ENCODE data around the gene KRT14. TPM values are rescaled to one million over a fixed set of nuclear protein-coding genes. Genes with fewer than 3 reads are reported as not detected.
"Not testable (repeated sequence)": the region's sequence is repeated elsewhere in the genome, so short reads cannot be mapped to it uniquely, and the experiment has no call there.

KRT14 gene
- total RNA-seq, 1 donor from 2014 or later = not detected

DNA sequence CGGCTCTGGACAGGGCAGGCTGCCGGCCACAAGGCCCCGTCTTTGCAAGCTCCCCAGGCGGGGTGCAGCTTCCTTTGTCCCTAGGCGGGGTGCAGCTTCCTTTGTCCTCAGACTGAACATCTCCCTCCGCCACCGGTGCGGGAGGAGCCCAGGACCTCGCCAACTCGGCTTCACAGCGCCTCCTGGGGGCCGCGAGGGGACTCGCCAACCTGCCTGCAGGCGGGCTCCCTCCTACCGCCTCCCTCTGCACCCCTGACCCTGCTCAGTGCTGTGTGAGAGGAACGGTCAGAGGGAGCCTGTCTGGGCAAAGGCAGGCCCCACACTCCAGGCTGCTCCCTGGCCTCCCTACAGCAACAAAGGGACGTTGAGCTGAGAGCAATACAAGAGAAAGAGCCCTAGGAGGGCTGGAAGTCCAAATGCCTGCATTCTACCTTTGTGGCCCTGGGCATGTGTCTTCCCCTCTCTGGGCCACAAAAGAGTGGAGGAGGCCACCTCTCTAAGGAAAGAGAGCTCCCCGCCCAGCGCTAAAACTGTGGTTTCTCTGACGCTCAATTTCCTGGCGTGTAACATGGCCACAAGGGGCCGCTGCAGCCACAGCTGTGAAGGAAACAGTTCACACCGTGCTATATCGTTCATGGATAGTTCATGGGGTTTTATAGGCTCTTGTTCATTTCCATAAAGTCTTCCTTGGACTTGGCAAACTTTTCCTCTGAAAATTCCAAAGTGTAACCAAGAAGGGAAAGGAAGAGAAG, 37.7 kb downstream of the KRT14 start:
- intact Hi-C loops (cut with micrococcal nuclease) = loop anchor here (1.0 to 5.0 kb wide), 4 partner anchors 99 to 747 kb away; no protein-coding TSS in a partner anchor

DNA sequence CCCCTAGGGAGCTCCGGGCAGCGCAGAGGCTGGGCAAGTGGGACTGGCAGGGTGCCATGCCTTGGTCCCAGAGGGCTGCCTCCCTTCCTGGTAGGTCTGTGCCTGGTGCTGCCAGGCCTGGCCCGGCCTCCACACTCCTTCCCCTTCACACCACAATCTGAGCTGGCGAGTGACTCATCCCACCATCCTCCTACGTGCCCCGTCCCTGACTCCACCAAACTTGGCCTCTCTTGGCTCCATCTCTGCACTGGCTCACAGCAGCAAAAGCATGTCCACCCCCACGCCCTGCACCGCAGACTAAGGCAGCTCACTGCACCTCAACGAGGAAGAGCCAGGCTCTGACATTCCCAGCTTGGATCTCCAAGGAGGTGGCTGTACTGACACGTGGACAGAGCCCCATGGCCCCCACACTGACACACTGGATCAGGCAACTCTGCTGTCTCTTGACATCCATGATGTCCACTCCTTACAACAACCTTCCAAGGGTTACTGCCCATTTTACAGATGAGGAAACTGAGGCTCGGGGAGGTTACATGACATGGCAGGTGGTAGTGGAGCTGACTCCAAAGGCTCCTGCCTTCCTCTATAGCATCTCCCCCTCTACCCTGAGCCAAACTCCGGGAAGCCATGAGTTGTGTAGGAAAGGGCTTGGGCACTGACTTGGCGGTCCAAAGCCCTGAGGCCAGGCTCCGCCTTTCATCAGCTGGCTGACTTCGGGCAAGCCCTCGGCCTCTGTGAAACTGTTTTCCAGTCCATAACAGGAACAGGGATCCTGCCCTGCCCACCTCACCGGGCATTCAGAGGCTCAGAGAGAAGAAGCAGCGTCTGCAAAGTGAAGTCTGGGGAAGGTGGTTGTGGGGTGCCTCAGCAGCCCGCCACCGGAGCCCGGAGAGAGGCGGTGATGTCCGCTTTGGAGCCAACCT, 38.5 kb downstream of the KRT14 start:
- intact Hi-C loops (cut with micrococcal nuclease) = loop anchor here (5.0 kb wide), 2 partner anchors 641 to 746 kb away; no protein-coding TSS in a partner anchor

DNA sequence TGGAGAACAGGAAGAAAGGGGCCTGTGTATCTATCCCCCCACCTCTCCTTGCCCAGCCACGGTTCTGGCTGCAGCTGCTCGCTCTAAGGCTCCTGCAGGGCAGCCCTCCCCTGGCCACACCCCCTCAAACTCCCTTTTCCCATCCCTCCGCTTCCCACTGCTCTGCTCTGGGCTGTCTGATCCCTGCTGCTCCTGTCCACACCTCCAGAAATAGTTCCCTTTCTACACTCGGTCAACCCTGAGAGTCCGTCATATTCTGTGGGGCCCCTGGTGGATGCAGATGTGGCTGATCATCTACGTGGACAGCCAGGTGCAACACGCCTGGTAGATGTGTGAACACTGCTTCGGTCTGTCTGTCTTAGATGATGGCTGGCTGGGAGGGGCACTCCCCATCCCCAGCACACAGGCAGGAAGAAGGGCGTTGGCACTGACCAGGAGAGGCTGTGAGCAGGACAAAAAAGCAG, 39.3 kb downstream of the KRT14 start:
- intact Hi-C loops (cut with micrococcal nuclease) = loop anchor here (5.0 kb wide), 2 partner anchors 640 to 745 kb away; no protein-coding TSS in a partner anchor

DNA sequence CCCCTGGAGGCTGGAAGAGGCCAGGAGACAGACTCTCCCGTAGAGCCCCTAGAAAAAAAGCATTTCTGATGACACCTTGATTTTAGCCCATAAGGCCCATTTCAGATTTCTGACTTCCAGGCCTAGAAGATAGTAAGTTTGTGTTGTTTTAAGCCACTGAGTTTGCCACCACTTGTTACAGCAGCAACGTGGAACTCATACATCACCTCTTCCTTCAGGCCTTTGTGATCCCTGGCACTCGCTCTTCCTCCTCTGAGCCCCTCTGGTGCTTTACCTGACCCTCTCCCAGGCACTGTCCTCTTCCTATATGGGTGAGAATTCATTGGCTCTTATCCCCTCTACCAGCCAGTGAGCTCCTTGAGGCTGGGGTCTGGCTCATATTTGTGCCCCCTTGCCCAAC, 39.9 kb downstream of the KRT14 start:
- intact Hi-C loops (cut with micrococcal nuclease) = loop anchor here (5.0 kb wide), 2 partner anchors 640 to 745 kb away; no protein-coding TSS in a partner anchor

DNA sequence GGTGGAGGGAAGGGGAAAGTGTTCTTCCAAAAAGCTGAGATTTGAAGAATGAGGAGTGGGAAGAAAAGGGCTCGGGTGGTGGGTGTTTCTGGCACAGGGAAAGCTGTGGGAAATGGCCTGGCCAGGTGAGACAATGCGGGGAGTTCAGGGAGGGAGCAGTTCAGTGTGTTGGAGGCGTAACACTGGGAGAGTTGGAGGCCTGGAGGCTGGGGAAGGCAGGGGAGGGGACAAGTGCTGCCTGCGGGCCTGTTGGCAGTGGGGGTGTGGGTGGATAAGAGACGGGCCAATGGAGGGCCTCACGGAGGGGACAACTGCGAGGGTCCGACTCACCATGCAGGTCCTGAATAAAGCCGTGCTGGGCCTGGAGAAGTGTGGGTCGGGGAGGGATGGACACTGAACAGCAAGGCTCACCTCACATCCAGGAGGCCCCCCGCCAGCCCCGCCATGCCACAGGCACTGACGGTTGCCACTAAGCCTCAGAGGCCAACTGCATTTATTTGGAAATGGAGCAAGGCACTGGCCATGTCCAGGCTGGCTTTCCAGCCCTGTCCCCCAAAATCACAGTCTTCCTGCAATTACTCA, 40.8 kb downstream of the KRT14 start:
- intact Hi-C loops (cut with micrococcal nuclease) = loop anchor here (5.0 kb wide), 2 partner anchors 639 to 744 kb away; no protein-coding TSS in a partner anchor

DNA sequence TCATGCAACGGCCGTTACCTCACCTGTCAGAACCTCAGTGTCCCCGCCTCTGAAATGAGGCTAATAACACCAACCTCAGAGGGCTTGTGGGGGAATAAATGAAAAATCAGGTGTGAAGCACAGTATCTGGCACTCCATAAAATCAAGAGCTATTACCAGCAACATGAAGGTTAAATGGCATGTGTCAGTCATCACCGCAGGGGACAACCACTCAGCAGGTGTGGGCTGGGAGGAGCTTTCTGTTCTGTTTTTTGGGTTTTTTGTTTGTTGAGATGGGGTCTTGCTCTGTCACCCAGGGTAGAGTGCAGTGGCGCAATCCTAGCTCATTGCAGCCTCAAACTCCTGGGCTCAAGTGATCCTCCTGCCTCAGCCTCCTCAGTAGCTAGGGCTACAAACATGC, 41.8 kb downstream of the KRT14 start:
- intact Hi-C loops (cut with micrococcal nuclease) = loop anchor here (5.0 kb wide), 2 partner anchors 638 to 743 kb away; no protein-coding TSS in a partner anchor

DNA sequence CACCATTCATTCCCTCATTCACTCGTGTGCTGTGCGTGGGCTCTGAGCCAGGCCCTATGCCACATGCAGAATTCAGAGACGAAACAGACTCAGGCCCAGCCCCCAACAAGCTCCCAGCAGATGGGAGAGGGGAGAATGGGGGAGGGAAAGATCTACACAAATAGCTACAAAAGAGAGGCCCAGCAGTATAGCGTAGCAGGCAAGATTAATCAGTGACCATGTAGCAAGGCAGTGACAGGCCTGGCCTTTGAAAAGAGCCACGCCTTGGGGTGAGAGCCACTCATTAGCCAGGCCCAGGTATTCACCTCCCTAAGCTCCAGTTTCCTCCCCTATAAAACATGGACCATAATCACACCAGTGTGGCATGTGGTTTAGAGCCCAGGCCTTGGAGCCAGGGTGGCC, 42.2 kb downstream of the KRT14 start:
- intact Hi-C loops (cut with micrococcal nuclease) = no loop called here

DNA sequence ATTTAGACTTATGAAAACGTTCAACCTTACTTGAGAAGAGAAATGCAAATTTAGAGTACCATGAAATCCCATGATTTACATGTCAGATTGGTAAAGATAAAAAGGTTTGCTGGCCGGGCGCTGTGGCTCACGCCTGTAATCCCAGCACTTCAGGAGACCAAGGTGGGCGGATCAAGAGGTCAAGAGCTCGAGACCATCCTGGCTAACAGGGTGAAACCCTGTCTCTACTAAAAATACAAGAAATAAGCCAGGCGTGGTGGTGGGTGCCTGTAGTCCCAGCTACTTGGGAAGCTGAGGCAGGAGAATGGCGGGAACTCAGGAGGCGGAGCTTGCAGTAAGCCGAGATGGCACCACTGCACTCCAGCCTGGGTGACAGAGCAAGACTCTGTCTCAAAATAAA, 43.9 kb downstream of the KRT14 start:
- intact Hi-C loops (cut with micrococcal nuclease) = not testable (repeated sequence)

DNA sequence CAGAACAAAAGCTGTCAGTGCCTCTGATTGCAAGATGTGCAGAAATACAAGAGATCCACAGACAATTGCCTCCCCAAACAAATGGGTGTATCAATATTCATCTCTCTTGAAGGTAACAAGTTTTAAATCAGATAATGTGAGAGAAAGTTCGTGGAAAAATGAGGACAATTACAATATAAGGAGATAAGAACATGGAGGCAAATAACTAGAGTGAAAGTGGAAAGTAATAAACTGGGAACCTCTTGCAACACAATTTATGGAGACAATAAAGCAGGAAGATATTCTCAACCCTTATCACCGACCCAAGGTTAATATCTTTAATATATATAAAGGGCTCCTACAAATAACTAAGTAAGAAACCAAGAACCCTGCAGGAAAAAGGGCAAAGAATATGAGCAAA, 44.3 kb downstream of the KRT14 start:
- intact Hi-C loops (cut with micrococcal nuclease) = no loop called here

DNA sequence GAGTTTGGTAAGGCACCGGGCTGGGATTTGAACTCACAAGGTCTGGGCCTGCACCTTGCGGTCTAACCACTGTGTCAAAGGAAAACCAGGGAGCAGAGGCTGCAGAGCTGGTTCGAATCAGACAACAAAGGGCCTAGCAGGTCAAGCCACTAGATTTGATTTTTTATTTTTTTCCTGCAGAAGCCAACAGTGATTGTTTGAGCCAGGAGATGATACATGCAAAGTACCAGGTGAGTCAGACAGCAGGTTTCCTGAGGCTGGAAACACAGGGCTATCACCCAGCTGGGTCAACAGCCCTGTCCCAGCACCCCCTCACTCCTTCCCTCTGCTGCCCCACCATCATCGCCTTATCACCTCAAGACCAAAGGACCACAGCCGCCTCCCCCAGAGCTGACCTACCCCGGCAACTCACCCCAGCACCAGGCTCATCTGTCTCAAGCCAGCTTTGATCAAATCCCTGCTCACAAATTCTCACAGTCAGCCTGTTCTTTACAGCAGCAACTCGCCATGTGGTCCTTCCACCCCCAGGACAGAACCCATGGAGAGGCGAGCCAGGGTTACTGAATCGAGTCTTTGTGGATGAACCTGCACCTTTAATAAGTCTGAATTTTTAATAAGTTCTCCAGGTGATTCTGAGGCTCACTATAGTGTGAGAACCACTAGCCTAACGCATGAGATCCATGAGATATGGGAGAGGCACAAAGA, 45.6 kb downstream of the KRT14 start:
- intact Hi-C loops (cut with micrococcal nuclease) = no loop called here

DNA sequence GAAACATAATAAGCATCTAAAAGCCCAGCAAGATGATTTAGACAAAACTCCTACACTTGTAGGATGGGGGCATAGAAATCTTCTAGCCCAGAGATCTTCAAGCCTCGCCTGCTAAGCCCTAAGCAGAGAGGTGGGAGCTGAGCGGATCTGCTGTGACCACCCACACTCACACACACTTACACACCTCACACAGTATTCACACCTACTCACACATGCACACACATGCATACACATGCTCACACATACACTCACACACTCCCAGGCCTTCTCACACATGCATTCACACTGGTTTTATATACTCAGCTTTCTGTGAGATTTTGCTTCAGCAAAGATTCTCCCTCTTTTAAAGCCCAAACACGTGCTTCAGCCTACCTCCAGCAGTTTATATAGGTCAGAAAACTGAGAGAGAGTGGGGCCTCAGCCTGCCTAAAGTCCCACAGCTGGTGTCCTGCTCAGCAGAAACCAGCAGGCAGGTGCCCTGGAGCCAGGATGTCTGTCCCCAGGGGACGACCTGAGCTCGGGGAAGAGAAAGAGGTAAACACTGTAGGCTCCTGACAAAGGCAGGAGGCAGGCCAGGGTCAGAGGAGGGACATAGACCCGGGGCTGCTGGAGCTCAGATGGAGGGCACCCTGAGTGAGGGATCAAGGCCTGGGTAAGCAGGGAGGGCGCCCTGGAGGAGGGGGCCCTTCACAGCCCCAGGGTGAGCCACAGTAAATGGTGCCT, 46.6 kb downstream of the KRT14 start:
- intact Hi-C loops (cut with micrococcal nuclease) = no loop called here

DNA sequence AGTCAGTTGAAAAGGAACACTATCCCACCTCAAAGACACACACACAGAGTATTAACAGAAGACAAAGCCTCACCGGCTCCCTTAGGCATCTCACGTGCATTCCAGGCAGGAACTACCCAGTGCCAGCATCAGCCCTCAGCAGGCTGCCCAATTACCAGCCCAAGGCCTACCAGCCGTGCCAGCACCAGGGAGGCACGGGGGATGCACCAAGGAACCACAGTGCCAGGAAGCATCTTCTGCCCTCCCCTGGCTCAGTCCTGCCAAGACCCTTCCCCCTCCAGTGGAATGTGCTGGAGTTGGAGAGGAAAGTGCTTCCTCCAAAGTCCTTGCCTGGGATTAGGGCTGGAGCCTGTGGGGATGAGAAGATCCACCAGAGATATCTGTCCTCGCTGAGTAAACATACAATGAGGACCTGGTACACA, 47.6 kb downstream of the KRT14 start:
- intact Hi-C loops (cut with micrococcal nuclease) = no loop called here

DNA sequence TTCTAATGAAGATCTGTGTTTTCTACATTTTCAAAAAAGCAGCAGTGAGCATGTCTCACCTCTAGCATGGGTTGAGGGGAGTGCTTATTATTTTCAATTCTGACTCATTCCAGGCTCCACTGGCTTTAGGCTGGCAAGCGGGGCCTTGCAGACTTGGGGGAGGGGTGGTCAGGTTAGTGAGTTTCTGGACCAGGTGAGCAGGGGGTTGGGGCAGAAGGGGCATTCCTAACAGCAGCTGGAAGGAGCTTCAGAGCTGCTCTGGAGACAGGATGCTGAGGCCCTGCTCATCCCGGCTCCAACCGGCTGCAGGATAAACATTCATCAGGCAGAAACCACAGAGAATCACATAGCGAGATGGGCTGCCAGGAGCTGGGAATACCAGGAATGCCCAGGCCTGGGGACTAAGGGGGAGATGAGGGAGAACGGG, 48.1 kb downstream of the KRT14 start:
- intact Hi-C loops (cut with micrococcal nuclease) = no loop called here

DNA sequence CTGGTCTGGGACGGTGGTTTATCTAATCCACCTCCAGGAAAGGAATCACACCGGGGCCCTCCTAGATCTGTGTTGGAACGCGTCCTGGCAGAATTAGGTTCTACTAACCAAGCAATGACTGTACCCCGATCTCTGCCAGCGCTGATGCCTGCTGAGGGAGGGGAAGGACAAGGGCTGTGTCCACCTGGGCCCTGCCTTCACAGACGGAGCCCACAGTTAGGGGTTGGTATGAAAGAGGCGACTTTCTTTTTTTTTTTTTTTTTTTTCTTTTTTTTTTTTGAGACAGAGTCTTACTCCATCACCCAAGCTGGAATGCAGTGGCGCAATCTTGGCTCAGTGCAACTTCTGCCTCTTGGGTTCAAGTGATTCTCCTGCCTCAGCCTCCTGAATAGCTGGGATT, 48.7 kb downstream of the KRT14 start:
- intact Hi-C loops (cut with micrococcal nuclease) = no loop called here

DNA sequence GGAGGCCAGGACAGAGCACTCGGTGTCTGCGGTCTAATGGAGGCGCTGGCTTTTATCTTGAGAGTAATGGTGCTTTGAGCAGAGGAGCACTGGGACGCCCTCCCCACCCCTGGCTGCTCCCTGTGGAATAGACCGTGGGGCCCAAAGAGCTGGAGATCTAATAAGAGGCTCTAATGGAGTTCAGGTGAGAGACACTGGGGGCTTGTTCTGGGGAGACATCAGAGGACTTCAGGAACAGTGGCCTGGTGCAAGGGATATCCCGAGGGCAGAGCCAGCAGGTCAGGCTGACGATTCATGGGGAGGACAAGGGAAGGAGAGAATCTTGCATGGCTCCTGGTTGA, 49.1 kb downstream of the KRT14 start:
- intact Hi-C loops (cut with micrococcal nuclease) = no loop called here

DNA sequence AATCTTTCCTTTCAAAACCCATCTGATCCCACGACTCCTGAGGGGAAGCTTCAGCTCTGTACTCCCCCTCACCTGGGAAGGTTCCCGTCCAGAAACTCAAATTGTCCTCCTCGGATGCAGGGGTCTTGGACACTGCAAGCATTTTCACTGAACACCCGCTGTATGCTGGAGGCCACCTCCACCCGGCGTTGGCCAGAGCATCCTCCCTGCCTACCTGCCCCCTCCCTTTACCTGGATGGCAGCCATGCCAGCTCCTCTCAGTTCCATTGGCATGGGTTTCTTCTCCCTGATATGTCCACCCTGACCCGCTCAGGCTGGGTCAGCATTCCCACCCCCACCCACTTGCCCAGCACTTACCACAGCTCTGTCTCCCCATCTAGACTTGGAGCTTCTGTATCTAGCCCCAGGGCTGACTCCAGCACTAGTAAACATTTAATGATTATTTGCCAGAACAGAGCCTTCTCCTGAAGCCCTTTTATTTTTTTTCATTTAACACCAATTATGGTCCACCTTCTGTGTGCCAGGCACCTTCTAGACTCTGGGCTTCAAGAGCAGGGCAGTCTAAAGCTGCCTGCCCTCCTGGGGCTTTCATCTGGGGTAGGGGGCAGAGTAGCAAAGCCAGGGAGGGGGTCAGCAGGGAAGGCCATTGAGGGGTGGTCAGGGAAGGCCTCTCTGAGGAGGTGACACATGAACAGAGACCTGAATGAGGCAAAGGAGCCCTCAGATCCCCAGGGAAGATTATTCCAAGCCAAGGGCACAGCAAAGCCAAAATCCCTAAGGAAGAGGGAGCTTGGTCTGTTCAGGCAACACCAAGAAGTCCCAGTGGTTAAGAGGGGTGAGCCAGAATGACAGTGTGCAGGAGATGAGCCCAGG, 49.7 kb downstream of the KRT14 start:
- intact Hi-C loops (cut with micrococcal nuclease) = no loop called here

DNA sequence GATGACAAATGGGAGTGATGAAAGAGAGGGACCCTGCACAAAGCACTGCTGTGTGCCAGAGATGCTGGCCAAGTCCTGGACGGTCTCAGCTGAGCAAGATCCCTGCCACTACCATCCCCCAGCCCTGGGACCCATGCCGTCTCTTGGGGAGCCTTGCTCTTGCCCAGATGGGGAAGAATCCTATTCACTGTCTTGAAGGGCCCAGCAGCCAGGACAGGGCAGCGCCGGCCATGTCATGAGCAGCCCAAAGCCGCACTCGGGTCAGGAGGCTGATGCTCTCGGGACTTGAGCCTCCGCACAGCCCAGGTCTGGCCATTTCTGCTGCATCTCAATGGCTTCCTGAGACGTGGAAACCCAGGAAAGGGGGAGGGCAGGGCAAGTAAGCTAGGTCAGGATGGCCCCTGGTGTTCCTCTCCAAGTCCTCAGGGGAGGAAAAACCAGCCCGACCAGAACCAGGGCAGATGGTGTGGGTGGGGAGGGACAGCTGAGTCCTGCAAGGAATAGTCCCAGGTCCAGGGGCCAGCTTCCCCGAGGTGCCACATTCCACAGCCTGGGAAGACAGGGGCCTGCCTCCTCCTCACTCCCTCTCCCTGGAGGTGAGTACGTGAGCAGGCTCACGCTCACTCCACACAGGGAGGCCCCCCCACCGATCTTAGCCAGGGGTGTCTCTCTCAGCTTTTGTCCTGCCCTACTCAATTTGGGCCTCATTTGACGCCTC, 50.8 kb downstream of the KRT14 start:
- intact Hi-C loops (cut with micrococcal nuclease) = no loop called here

DNA sequence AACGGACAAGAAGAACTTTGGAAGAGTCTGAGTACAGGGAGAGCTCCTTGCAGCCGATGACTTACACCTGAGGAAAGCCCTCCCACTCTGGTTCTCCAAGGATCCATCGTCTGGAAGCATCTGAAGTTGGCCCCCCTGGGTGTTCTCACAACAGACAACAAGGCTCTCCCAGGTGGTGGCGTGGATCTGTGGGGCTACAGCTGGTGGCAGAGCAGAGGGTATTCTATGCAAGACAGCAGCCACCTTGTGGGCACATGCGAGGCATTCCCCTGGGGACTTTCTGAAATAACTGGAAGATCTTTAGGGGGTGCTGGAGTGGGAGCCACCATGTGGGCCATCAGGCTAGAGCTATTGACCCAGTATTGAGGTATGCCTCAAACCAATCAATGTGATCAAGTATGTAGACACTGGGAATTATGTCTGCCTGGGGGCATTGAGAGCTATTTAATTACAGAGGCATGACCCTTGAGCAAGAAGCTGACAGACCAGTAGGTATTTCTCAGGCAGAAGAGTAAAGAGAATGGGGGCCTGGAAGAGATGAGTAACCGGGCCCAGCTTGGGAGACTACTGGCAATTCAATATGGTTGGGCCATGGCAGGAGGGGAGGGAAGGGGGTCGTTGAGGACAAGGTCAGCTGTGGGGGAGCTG, 51.7 kb downstream of the KRT14 start:
- intact Hi-C loops (cut with micrococcal nuclease) = no loop called here

Measured in T-helper 2 cell treated with Interferon-gamma antibody and Interleukin-4, amounts not matched to agents 100 ng/mL and 5 ng/mL, for 36 hours (primary cell).